ENCODE data around the gene IMP4. TPM values are rescaled to one million over a fixed set of nuclear protein-coding genes. Genes with fewer than 3 reads are reported as not detected.

Gene IMP4
- polyA plus RNA-seq, 1 donor (not counting 4 experiments of a cell fraction or from before 2014, with no cell fraction given), result 75.8 TPM

DNA sequence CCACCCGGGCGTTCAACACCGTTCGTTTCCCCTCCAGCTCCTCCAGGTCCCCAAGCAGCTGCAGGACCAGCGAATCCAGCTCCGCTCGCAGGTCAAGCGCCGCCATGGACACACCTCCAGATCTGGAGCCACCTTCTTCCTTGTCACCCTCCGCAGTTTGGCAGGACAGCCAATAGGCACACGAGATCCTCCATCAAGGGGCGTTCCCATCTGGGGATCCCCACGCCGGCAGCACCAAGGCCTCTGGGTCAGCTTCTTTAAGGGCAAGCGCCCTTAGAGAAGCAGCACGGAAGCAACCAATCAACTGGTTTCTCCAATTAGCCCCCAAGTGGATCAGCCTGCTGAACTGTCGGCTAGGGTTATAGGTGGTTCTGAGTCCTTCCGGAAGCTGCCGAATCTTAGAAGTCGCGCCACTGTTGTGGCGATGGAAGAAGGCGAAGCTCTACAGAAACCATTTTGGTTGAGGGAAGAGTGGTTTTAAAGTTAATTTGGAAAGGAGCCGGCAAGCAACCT is 621 bp upstream of the IMP4 start:
- TF ChIP-seq CTCF (optimal IDR thresholded peaks at IDR 0.05 in 1 of 3, IDR thresholded peaks at IDR 0.05 in 1 of 3, conservative IDR thresholded peaks at IDR 0.05 in 1 of 3; ENCODE audit: extremely low read depth in 1 of 3, insufficient read depth in 2 of 3, low read length in 3 of 3) (no peak), EZH2 (IDR thresholded peaks at IDR 0.05; ENCODE audit: low read length) (no peak)
- Histone ChIP-seq H4K20me1 (ENCODE audit: control insufficient read depth, extremely low read depth, insufficient read depth, low read length) (no peaks in the 10 kb centered on the region), H3K36me3 (ENCODE audit: control insufficient read depth in 2 of 2, extremely low read depth in 1 of 2, insufficient read depth in 2 of 2, low read length in 2 of 2) (peaks cover 26 to 34% of the 10 kb centered on the region in 2 experiments), H3K9me3 (ENCODE audit: control insufficient read depth, low read depth, low read length) (no peaks in the 10 kb centered on the region), H3K4me1 (ENCODE audit: control insufficient read depth, extremely low read depth, insufficient read depth, low read length) (peaks cover 13% of the 10 kb centered on the region), H3K9me1 (ENCODE audit: control insufficient read depth, extremely low read depth, insufficient read depth, low read length) (no peaks in the 10 kb centered on the region), H3K79me2 (ENCODE audit: control insufficient read depth, insufficient read depth, low read length) (peaks cover 38% of the 10 kb centered on the region), H3K9ac (ENCODE audit: control insufficient read depth, extremely low read depth, insufficient read depth, low read length) (peak overlapping the region; percentile 92), H3K27me3 (ENCODE audit: control insufficient read depth, extremely low read depth, insufficient read depth, low read length) (no peaks in the 10 kb centered on the region), H3K4me3 (ENCODE audit: control insufficient read depth in 2 of 3, extremely low read depth in 1 of 3, insufficient read depth in 2 of 3, low read depth in 1 of 3, low read length in 3 of 3) (peak overlapping the region; percentile 80 to 99 (median 88)), H3K27ac (ENCODE audit: control insufficient read depth, insufficient read depth, low read length) (peak overlapping the region; percentile 87), H2AFZ (ENCODE audit: control insufficient read depth, low read length) (peak overlapping the region; percentile 92), H3K4me2 (ENCODE audit: control insufficient read depth, extremely low read depth, insufficient read depth, low read depth, low read length) (peak overlapping the region; percentile 73)
- FAIRE-seq (no peak), DNase-seq (ENCODE audit: low read depth, low spot score) (peak; percentile 77)
- dilution Hi-C loops (cut with MboI; ENCODE audit: extremely low pct_ligation_motif_present, low sequenced_read_pairs), result no loop called here

GRCh38 chr2:130344578-130344977 is 1.9 kb downstream of the IMP4 start:
- Histone ChIP-seq H3K4me3 (ENCODE audit: control insufficient read depth in 2 of 3, extremely low read depth in 1 of 3, insufficient read depth in 2 of 3, low read depth in 1 of 3, low read length in 3 of 3) (no peak overlapping the region), H3K36me3 (ENCODE audit: control insufficient read depth in 2 of 2, extremely low read depth in 1 of 2, insufficient read depth in 2 of 2, low read length in 2 of 2) (peaks cover 26 to 41% of the 10 kb centered on the region in 2 experiments), H3K79me2 (ENCODE audit: control insufficient read depth, insufficient read depth, low read length) (peaks cover 39% of the 10 kb centered on the region), H3K4me2 (ENCODE audit: control insufficient read depth, extremely low read depth, insufficient read depth, low read depth, low read length) (no peak overlapping the region), H3K9ac (ENCODE audit: control insufficient read depth, extremely low read depth, insufficient read depth, low read length) (no peak overlapping the region), H4K20me1 (ENCODE audit: control insufficient read depth, extremely low read depth, insufficient read depth, low read length) (no peaks in the 10 kb centered on the region), H3K27ac (ENCODE audit: control insufficient read depth, insufficient read depth, low read length) (no peak overlapping the region), H3K27me3 (ENCODE audit: control insufficient read depth, extremely low read depth, insufficient read depth, low read length) (no peaks in the 10 kb centered on the region), H3K4me1 (ENCODE audit: control insufficient read depth, extremely low read depth, insufficient read depth, low read length) (peaks cover 8% of the 10 kb centered on the region), H3K9me1 (ENCODE audit: control insufficient read depth, extremely low read depth, insufficient read depth, low read length) (no peaks in the 10 kb centered on the region), H2AFZ (ENCODE audit: control insufficient read depth, low read length) (no peak overlapping the region), H3K9me3 (ENCODE audit: control insufficient read depth, low read depth, low read length) (no peaks in the 10 kb centered on the region)
- TF ChIP-seq EZH2 (IDR thresholded peaks at IDR 0.05; ENCODE audit: low read length) (no peak), CTCF (optimal IDR thresholded peaks at IDR 0.05 in 1 of 3, IDR thresholded peaks at IDR 0.05 in 1 of 3, conservative IDR thresholded peaks at IDR 0.05 in 1 of 3; ENCODE audit: extremely low read depth in 1 of 3, insufficient read depth in 2 of 3, low read length in 3 of 3) (no peak)
- FAIRE-seq (no peak), DNase-seq (ENCODE audit: low read depth, low spot score) (no peak)
- dilution Hi-C loops (cut with MboI; ENCODE audit: extremely low pct_ligation_motif_present, low sequenced_read_pairs), result no loop called here

Data from keratinocyte (primary cell).